ENCODE results near the gene ARF3. TPM values are rescaled to one million over a fixed set of nuclear protein-coding genes. Genes with fewer than 3 reads are reported as not detected.
"Not testable (repeated sequence)": the region's sequence is repeated elsewhere in the genome, so short reads cannot be mapped to it uniquely, and the experiment has no call there.

The ARF3 gene
- polyA plus RNA-seq, 4 donors: 96.2 to 138 (median 130) TPM

GRCh38 chr12:48933664-48934311, 23.5 kb downstream of the ARF3 start:
- DNase-seq (ENCODE audit: low read depth in 4 of 4, low spot score in 3 of 4): no peak

DNA sequence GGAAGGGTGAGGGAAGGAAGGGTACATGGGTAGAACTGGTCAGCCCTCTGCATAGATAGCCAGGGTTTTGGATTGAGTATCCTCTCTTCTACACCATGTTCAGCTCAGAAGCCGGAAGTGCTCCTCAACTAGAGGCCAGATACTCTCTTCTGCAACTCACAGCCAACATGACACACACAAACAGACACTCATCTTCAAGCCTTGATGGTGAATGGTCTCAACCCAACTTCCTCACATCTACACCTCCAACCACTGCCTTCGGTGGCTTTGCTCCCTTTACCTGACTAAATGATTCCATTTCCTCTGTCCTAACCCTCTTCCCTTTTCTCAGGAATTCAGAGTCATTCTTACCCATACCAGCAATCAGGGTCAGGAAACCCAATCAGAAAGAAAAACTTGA, 24.4 kb downstream of the ARF3 start:
- DNase-seq (ENCODE audit: low read depth in 4 of 4, low spot score in 3 of 4): no peak

GRCh38 chr12:48930475-48930874, 26.8 kb downstream of the ARF3 start:
- no peak for DNase-seq (ENCODE audit: low read depth in 4 of 4, low spot score in 3 of 4)

DNA sequence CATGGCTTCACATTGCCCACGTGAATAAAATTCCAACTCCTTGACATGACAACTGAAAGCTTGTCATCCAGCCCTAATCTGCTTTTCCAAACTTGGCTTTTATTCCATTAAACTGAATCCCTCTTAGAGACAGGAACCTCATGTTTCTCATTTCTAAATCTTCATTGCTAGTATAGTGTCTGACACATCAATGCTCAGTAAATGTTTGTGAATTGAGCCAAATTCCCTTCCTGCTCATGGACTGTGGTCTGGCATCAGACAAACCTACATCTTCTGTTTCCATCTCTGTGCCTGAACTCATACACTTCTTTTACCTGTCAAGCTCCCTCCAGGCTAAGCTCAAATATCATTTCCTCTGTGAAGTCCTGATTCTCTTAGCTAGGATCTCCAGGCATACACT, 27.7 kb downstream of the ARF3 start:
- no peak for DNase-seq (ENCODE audit: low read depth in 4 of 4, low spot score in 3 of 4)

GRCh38 chr12:48927261-48927660, 30.0 kb downstream of the ARF3 start:
- DNase-seq (ENCODE audit: low read depth in 4 of 4, low spot score in 3 of 4): no peak

- peak in 1 of 4 donors; percentile 20 for DNase-seq (ENCODE audit: low read depth in 4 of 4, low spot score in 3 of 4)
These were observed 31.8 kb downstream of the ARF3 start, which contains the start of gene FKBP11 for GRCh38 chr12:48925304-48926011. TSS of gene FKBP11 (minus strand) at chr12:48925492. CDS start at chr12:48925428, 64 bp downstream.

DNA sequence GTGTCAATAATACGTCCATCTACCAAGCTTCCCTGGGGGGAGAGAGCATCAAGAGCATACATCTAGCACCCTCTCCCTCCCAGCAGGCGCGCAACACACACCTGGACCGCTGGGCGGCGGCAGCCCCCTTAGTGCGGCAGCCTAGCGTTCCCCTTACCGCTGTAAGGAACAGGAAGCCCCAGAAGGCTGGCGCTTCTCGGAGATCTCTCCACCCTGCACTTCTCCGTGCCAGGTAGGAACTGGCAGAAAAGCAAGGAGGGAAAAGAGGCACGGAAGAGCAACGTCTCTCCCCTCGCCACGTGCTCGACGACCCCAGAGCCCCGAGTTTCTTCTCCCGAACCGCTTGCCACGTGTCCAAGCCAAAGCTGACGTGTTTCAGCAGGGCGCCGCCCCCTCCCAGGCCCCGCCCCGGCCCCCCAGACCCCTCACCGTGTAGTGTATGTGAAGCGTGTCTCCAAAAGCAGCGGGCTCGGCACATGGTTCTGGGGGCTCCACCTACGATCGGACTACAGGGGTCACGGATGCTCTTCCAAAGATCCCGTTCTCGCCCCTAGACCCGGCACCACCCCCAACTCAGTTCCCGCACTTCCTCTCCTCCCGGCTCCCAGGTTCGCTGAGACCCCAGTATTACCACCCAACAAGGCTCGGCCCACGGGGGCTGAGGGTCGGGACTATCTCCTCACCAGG, 32.5 kb downstream of the ARF3 start:
- DNase-seq (ENCODE audit: low read depth in 4 of 4, low spot score in 3 of 4): peak in 2 of 4 donors; percentile 26 to 35

DNA sequence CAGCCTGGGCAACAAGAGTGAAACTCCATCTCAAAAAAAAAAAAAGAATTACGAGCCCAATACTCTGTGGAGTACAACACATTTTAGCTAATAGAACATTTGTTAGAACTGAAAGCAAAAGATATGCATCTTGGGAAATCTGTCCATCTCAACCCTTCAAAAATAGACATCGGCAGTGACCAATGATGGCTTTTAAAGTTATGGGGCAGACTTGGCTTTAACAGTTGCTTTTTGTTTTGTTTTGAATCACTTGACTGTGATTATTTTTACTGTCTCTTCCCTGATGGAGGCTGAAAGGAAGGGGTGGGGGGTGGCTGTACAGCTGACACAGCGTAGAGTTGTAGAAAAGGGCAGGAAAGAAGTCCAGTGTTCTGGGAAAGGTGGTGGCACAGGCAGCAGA, 34.2 kb downstream of the ARF3 start:
- DNase-seq (ENCODE audit: low read depth in 4 of 4, low spot score in 3 of 4): no peak

DNA sequence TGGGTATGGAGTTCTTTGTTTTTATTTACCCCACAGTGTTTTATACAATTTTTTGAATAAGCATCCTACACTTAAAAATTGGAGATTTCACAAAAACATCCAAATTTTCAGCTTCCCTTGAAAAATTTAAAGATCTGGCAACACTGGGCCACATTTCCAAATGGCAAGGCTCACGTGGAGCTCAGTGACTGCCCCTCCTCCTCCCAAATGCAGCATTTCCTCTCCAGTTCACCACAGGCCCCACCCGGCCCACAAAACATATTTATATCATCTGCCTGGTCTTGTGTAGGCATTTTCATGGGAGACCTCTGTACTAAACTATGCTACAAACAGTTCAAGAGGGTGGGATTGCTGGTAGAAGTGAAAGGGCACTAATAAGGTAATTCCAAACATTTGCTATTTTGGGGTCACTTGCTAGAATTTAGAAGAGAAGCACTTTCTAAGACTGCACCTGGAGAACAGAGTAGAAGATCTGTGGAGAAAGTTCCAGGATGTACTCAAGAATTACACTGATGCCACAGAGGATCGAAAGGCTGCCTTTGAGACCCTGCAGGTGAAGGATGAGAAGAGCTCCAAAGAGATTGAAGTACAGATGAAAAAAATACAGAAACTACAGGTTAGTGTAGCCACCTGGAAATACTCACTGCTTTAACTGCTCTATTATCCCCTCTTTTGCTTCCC, 39.3 kb downstream of the ARF3 start:
- DNase-seq (ENCODE audit: low read depth in 4 of 4, low spot score in 3 of 4): no peak

- no peak for DNase-seq (ENCODE audit: low read depth in 4 of 4, low spot score in 3 of 4)
These were observed 47.1 kb downstream of the ARF3 start for GRCh38 chr12:48910196-48910595.

DNA sequence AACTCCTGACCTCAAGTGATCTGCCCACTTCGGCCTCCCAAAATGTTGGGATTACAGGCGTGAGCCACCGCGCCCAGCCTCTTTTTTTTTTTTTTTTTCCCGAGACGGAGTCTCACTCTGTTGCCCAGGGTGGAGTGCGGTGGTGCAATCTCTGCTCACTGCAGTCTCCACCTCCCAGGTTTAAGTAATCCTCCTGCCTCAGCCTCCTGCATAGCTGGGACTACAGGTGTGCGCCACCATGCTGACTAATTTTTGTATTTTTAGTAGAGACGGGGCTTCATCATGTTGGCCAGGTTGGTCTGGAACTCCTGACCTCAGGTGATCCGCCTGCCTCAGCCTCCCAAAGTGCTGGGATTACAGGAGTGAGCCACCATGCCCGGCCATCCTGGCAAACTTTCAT, 47.6 kb downstream of the ARF3 start:
- DNase-seq (ENCODE audit: low read depth in 4 of 4, low spot score in 3 of 4): not testable (repeated sequence)

DNA sequence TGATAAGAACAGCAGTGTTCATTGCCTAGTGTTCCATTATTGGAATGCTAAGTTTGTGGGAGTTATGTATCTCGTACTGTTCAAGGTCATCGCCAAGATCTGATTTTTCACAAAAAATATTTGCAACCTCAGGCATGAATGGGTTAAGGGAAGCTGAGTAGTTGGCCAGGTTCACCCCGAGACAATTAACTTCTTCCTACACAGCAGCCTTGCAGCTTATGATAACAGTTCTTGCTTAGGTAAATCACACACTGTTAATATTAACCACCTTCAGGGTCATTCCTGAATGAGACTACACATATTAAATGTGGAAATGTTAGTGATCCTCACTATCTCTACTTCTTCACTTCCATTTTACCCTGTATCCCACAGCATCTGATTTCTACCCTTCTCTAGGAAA, 50.0 kb downstream of the ARF3 start:
- no peak for DNase-seq (ENCODE audit: low read depth in 4 of 4, low spot score in 3 of 4)

- peak in 3 of 4 donors; percentile 70 to 89 (median 83) for DNase-seq (ENCODE audit: low read depth in 4 of 4, low spot score in 3 of 4)
These were observed 53.3 kb downstream of the ARF3 start for GRCh38 chr12:48903982-48904411.

DNA sequence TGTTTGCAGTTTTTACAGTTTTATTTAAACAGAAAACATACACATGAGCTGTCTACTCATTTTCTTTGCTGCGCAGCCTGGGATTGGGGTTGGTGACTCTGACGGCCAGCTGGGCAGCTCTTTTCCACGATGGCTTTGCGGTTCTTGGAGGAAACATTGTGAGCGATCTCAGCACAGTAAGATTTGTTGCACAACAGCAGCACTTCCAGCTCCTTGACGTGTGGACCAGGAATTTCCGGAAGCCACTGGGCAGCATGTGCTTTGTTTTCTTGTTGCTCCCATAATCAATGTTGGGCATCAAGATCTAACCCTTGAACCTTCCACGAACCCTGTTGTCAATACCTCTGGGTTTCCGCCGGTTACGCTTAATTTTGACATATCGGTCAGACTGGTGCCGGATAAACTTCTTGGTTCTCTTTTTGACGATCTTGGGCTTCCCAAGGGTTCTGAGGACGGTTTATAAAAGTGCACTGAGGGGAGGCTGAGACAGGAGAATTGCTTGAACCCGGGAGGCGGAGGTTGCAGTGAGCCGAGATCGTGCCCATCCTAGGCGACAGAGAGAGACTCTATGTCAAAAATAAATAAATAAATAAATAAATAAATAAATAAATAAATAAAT, 53.8 kb downstream of the ARF3 start:
- no peak for DNase-seq (ENCODE audit: low read depth in 4 of 4, low spot score in 3 of 4)

GRCh38 chr12:48901278-48901677, 56.0 kb downstream of the ARF3 start:
- DNase-seq (ENCODE audit: low read depth in 4 of 4, low spot score in 3 of 4): no peak

- no peak for DNase-seq (ENCODE audit: low read depth in 4 of 4, low spot score in 3 of 4)
These were observed 57.6 kb downstream of the ARF3 start for GRCh38 chr12:48899651-48900050.

DNA sequence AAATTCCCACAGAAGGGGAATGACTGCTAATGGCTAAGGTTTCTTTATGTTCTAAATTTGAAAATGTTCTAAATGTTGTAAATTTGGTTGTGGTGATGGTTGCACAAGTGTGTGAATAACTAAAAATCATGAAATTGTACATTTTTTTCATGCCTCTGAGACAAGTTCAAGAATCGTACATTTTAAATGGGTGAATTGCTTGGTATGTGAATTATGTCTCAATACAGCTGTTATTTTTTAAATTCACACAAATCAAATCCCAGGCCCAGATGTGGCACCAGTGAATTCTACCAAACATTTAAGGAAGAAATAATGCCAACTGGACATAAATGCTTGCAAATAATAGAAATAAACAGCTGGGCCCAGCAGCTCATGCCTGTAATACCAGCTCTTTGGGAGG, 63.0 kb downstream of the ARF3 start:
- DNase-seq (ENCODE audit: low read depth in 4 of 4, low spot score in 3 of 4): no peak

- DNase-seq (ENCODE audit: low read depth in 4 of 4, low spot score in 3 of 4): peak in 2 of 4 donors; percentile 47 to 67
These were observed 66.4 kb downstream of the ARF3 start for GRCh38 chr12:48890657-48891418.

GRCh38 chr12:48889679-48890078, 67.6 kb downstream of the ARF3 start:
- DNase-seq (ENCODE audit: low read depth in 4 of 4, low spot score in 3 of 4): no peak
